Liver (tissue), 9 donors: ENCODE results near the gene BMP7. TPM values are rescaled to one million over a fixed set of nuclear protein-coding genes. Genes with fewer than 3 reads are reported as not detected.

Experiments
- DNase-seq: peaks from one replicate; pipeline ENCODE4 v3.0.0-alpha.2; 2017; ENCODE audit warnings: low spot score
- H3K27ac ChIP-seq, 2 donors: one replicate each; pipeline ENCODE4 v1.7.0; 2013; ENCODE audit warnings: inconsistent platforms in 2 of 2, low read length in 2 of 2, control low read depth in 1 of 2, low read depth in 1 of 2, mild to moderate bottlenecking in 1 of 2
- H3K27me3 ChIP-seq, 4 donors: one replicate each; pipeline versions ENCODE4 v1.6.1 to v1.7.0; 2013; ENCODE audit warnings: low read length in 3 of 4, inconsistent platforms in 1 of 4, mild to moderate bottlenecking in 1 of 4, moderate library complexity in 1 of 4; ENCODE audit not compliant: control insufficient read depth in 4 of 4, insufficient read depth in 4 of 4
- H3K36me3 ChIP-seq, 4 donors: one replicate each; pipeline versions ENCODE4 v1.6.1 to v1.7.0; 2013; ENCODE audit warnings: low read length in 3 of 4, mild to moderate bottlenecking in 3 of 4, low read depth in 1 of 4, moderate library complexity in 1 of 4; ENCODE audit not compliant: control insufficient read depth in 4 of 4, insufficient read depth in 3 of 4
- H3K4me1 ChIP-seq, 4 donors: one replicate each; pipeline versions ENCODE4 v1.6.1 to v1.7.0; 2013; ENCODE audit warnings: low read length in 3 of 4, mild to moderate bottlenecking in 3 of 4, moderate library complexity in 1 of 4; ENCODE audit not compliant: control insufficient read depth in 4 of 4, insufficient read depth in 4 of 4
- H3K4me3 ChIP-seq, 3 donors: one replicate each; pipeline versions ENCODE4 v1.6.1 to v1.7.0; 2013; ENCODE audit warnings: low read length in 3 of 3, control low read depth in 1 of 3, low read depth in 1 of 3, mild to moderate bottlenecking in 1 of 3
- H3K9ac ChIP-seq, 2 donors: one replicate each; pipeline ENCODE4 v1.7.0; 2013; ENCODE audit warnings: low read length in 2 of 2, mild to moderate bottlenecking in 2 of 2, moderate library complexity in 2 of 2, control low read depth in 1 of 2, low read depth in 1 of 2
- H3K9me3 ChIP-seq, 4 donors: one replicate each; pipeline versions ENCODE4 v1.6.1 to v1.7.0; 2013; ENCODE audit warnings: low read length in 3 of 4; ENCODE audit not compliant: control insufficient read depth in 4 of 4
- EGR1 ChIP-seq, 2 donors: IDR thresholded peaks; 2 replicates each; pipeline ENCODE4 v1.6.1; 2016 to 2018; ENCODE audit warnings: antibody characterized with exemption in 2 of 2, low read depth in 2 of 2
- FOXA1 ChIP-seq: IDR thresholded peaks from 2 replicates; pipeline ENCODE4 v1.6.1; 2016; ENCODE audit warnings: antibody characterized with exemption
- FOXA2 ChIP-seq: IDR thresholded peaks from 2 replicates; pipeline ENCODE4 v1.6.1; 2016; ENCODE audit warnings: antibody characterized with exemption
- GABPA ChIP-seq, 2 donors: IDR thresholded peaks in 1 of 2; conservative IDR thresholded peaks in 1 of 2; 2 replicates each; pipeline ENCODE4 v1.6.1; 2016; ENCODE audit warnings: antibody characterized with exemption in 2 of 2, mild to moderate bottlenecking in 1 of 2, moderate library complexity in 1 of 2
- HNF4G ChIP-seq: IDR thresholded peaks from 2 replicates; pipeline ENCODE4 v1.6.1; 2016; ENCODE audit warnings: antibody characterized with exemption
- MAX ChIP-seq: IDR thresholded peaks from 2 replicates; pipeline ENCODE4 v1.6.1; 2016; ENCODE audit warnings: antibody characterized with exemption
- NR2F2 ChIP-seq: IDR thresholded peaks from 2 replicates; pipeline ENCODE4 v1.6.1; 2016; ENCODE audit warnings: antibody characterized with exemption
- RAD21 ChIP-seq, 2 donors: IDR thresholded peaks; 2 replicates each; pipeline ENCODE4 v1.6.1; 2016; ENCODE audit warnings: antibody characterized with exemption in 2 of 2, mild to moderate bottlenecking in 2 of 2
- REST ChIP-seq: IDR thresholded peaks from 2 replicates; pipeline ENCODE4 v1.6.1; 2016; ENCODE audit warnings: antibody characterized with exemption, mild to moderate bottlenecking
- TAF1 ChIP-seq: conservative IDR thresholded peaks from 2 replicates; pipeline ENCODE4 v1.6.1; 2016; ENCODE audit warnings: antibody characterized with exemption, mild to moderate bottlenecking
- YY1 ChIP-seq: IDR thresholded peaks from 2 replicates; pipeline ENCODE4 v1.6.1; 2016; ENCODE audit warnings: antibody characterized with exemption, mild to moderate bottlenecking
- WGBS: extraction: QIAGEN DNeasy Blood & Tissue Kit; methylation state at CpG from one replicate; pipeline ENCODE4 v1.1.7; 2013; 5-methylcytosine and 5-hydroxymethylcytosine counted together
- polyA plus RNA-seq, 2 donors: library from polyadenylated mRNA; stranded (reverse) in 1 of 2; unstranded in 1 of 2; fragments of 200-250 nt in 1 of 2; fragments of >200 nt in 1 of 2; fragmentation: Nextera tagmentation in 1 of 2; extraction: Ambion mirVana in 1 of 2; gene quantifications; one replicate each; pipeline versions ENCODE4 v1.2.1 to v1.2.3, GENCODE V29; 2013 to 2015
- total RNA-seq, 2 donors: library from RNA; depleted of rRNA; stranded (reverse); fragments of >200 nt; gene quantifications; one replicate each; pipeline ENCODE4 v1.2.3, GENCODE V29; 2014
- donor health status: healthy.
- donor health status: healthy.
- donor health status: healthy.
- donor health status: healthy.
- donor health status: healthy.

BMP7 gene
- total and polyA plus RNA-seq, 4 donors: not detected

DNA sequence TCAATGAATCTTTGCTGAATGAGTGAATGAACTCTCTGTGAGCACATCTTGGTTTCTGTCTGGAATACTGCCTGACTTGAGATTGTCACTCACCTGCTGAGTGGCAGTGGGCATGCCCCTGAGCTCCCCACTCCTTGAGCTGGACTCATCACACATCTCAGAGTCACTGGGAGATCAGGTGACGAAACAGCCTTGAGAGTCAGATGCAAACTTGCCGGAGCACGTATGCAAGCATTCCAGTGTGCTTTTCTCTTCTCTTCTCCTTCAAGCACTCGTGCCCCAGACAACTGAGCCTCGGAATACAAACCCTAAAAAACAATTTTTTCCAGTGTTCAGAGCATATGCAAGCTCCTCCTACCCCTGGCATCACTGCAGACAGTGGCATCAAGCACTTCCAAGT is 9.4 kb upstream of the BMP7 start:
- TF ChIP-seq RAD21 (IDR thresholded peaks at IDR 0.05) (no peak), MAX (no peak)
- Histone ChIP-seq H3K27me3 (peaks cover 0 to 9% (median 2%) of the 10 kb centered on the region in 4 donors), H3K4me3 (no peak overlapping the region), H3K9ac (no peak overlapping the region), H3K4me1 (no peaks in the 10 kb centered on the region), H3K27ac (no peak overlapping the region), H3K36me3 (no peaks in the 10 kb centered on the region), H3K9me3 (no peaks in the 10 kb centered on the region)
- DNase-seq: no peak
- 69% methylated on average over 5 of the region's 5 CpGs for WGBS

DNA sequence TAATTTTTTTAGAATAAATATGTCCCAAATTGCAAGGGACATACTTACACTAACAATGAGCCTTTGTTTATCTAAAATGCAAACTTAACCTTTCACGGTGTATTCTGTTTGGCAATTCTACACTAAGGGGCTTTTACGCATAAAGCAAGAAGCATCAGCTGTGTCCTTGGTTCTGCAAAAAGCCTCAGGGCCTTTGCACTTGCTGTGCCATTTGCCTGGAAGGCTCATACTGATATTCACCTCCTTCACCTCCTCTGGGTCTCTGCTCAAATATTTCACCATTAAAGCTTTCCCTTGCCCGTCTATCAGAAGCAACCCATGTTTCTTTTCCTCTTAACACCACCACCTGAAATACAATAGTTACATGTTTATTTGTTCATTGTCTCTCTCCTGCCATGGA is 8.9 kb upstream of the BMP7 start:
- no peak for TF ChIP-seq FOXA2
- no peak for TF ChIP-seq YY1
- TF ChIP-seq RAD21 (IDR thresholded peaks at IDR 0.05): no peak
- no peak for TF ChIP-seq FOXA1
- no peak for TF ChIP-seq NR2F2
- no peak for TF ChIP-seq TAF1
- TF ChIP-seq REST: no peak
- TF ChIP-seq MAX: no peak
- no peak for TF ChIP-seq HNF4G
- TF ChIP-seq EGR1 (IDR thresholded peaks at IDR 0.05; ENCODE audit: low read depth in 2 of 2): no peak
- TF ChIP-seq GABPA (IDR thresholded peaks at IDR 0.05 in 1 of 2, conservative IDR thresholded peaks at IDR 0.05 in 1 of 2): no peak
- Histone ChIP-seq H3K4me3 (no peak overlapping the region), H3K4me1 (no peaks in the 10 kb centered on the region), H3K9ac (no peak overlapping the region), H3K36me3 (no peaks in the 10 kb centered on the region), H3K27ac (no peak overlapping the region), H3K27me3 (peaks cover 0 to 9% (median 2%) of the 10 kb centered on the region in 4 donors), H3K9me3 (no peaks in the 10 kb centered on the region)
- 85% methylated on average over 3 of the region's 3 CpGs for WGBS
- no peak for DNase-seq

- TF ChIP-seq FOXA1 (no peak), YY1 (no peak), RAD21 (IDR thresholded peaks at IDR 0.05) (no peak)
- Histone ChIP-seq H3K27me3 (peaks cover 0 to 9% (median 2%) of the 10 kb centered on the region in 4 donors), H3K4me1 (no peaks in the 10 kb centered on the region), H3K9me3 (no peaks in the 10 kb centered on the region), H3K36me3 (no peaks in the 10 kb centered on the region), H3K4me3 (no peak overlapping the region), H3K9ac (no peak overlapping the region), H3K27ac (no peak overlapping the region)
- WGBS: 69% methylated on average over 4 of the region's 4 CpGs
- no peak for DNase-seq
Observed at GRCh38 chr20:57274846-57275245, 8.4 kb upstream of the BMP7 start.
